ENCODE measurements around the gene CD1B. TPM values are rescaled to one million over a fixed set of nuclear protein-coding genes. Genes with fewer than 3 reads are reported as not detected.
"Not testable (repeated sequence)": the region's sequence is repeated elsewhere in the genome, so short reads cannot be mapped to it uniquely, and the experiment has no call there.

CD1B gene
- total and polyA plus RNA-seq, 9 of the 15 experiments (the other 6 are each of a cell fraction or from before 2014, with no cell fraction given): not detected

DNA sequence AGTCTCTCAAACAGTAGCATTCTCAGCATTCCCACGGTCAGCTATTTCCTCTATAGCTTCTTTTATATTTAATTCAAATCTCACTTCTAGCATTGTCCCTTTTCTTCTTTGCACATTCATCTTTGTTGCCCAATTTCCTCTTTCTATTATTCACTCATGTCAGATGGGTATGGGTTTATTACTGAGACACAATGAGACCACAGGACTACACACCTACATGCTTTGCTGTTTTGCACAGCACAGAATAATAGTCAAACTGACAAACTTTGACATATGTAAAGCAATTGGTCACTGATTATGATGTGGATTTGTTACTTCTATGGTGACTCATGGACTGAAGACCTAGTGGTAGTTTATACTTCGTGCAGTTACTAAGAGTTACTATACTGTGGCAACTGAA lies 47.4 kb downstream of the CD1B start (continued):
- TF ChIP-seq, protein P1, sequence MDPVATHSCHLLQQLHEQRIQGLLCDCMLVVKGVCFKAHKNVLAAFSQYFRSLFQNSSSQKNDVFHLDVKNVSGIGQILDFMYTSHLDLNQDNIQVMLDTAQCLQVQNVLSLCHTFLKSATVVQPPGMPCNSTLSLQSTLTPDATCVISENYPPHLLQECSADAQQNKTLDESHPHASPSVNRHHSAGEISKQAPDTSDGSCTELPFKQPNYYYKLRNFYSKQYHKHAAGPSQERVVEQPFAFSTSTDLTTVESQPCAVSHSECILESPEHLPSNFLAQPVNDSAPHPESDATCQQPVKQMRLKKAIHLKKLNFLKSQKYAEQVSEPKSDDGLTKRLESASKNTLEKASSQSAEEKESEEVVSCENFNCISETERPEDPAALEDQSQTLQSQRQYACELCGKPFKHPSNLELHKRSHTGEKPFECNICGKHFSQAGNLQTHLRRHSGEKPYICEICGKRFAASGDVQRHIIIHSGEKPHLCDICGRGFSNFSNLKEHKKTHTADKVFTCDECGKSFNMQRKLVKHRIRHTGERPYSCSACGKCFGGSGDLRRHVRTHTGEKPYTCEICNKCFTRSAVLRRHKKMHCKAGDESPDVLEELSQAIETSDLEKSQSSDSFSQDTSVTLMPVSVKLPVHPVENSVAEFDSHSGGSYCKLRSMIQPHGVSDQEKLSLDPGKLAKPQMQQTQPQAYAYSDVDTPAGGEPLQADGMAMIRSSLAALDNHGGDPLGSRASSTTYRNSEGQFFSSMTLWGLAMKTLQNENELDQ (CRISPR knock-in tag; IDR thresholded peaks at IDR 0.05; ENCODE audit: borderline replicate concordance): no peak
- no peak for TF ChIP-seq NR2F6 (CRISPR knock-in tag; IDR thresholded peaks at IDR 0.05)
- no peak for TF ChIP-seq GTF2F1 (IDR thresholded peaks at IDR 0.05; ENCODE audit: low read depth, low read length)
- TF ChIP-seq COPS2 (conservative IDR thresholded peaks at IDR 0.05): no peak
- no peak for TF ChIP-seq RBBP5 (IDR thresholded peaks at IDR 0.05; ENCODE audit: borderline replicate concordance, insufficient read depth, low read length, poor library complexity, severe bottlenecking)
- no peak for TF ChIP-seq TAF7 (tag; IDR thresholded peaks at IDR 0.05)
- no peak for TF ChIP-seq RFX1 (IDR thresholded peaks at IDR 0.05)
- no peak for TF ChIP-seq RFX5 (IDR thresholded peaks at IDR 0.05; ENCODE audit: low read depth, low read length)

DNA sequence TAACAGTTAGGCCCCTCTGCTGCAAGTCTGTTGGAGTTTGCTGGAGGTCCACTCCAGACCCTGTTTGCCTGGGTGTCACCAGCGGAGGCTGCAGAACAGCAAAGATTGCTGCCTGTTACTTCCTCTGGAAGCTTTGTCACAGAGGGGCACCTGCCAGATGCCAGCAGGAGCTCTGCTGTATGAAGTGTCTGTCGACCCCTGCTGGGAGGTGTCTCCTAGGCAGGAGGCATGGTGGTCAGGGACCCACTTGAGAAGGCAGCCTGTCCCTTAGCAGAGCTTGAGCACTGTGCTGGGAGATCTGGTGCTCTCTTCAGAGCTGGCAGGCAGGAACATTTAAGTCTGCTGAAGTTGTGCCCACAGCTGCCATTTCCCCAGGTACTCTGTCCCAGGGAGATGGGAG lies 48.9 kb downstream of the CD1B start:
- WGBS (ENCODE audit: insufficient coverage, low coverage, missing lambda C conversion rate): 0% methylated on average over 2 of the region's 2 CpGs
- H3K4me3 ChIP-seq; BruUV-seq (replicated peaks); in situ Hi-C loops (cut with MboI); H3K9me1 ChIP-seq (ENCODE audit: control insufficient read depth, insufficient read depth, low read length); H3K9ac ChIP-seq (ENCODE audit: insufficient read depth in 1 of 2, low read depth in 2 of 2, low read length in 2 of 2); intact Hi-C loops (cut with micrococcal nuclease); DNase-seq (ENCODE audit: extremely low read depth in 1 of 4, low spot score in 3 of 4); POLR2A ChIA-PET; H3K36me3 ChIP-seq (ENCODE audit: control insufficient read depth, insufficient read depth, low read length); ATAC-seq; H2AFZ ChIP-seq (ENCODE audit: low read depth, low read length); H3K27me3 ChIP-seq (ENCODE audit: control insufficient read depth in 2 of 2, insufficient read depth in 2 of 2, low read length in 2 of 2); FAIRE-seq; H4K20me1 ChIP-seq (replicated peaks; ENCODE audit: control insufficient read depth, insufficient read depth, low read length); H3K79me2 ChIP-seq (ENCODE audit: control insufficient read depth, insufficient read depth, low read length); CTCF ChIA-PET (ENCODE audit: low intra/inter-chr PET ratio); H3K4me2 ChIP-seq (ENCODE audit: insufficient read depth, low read length); H3K9me3 ChIP-seq (replicated peaks; ENCODE audit: control insufficient read depth, insufficient read depth, low read depth, low read length); H3K27ac ChIP-seq (ENCODE audit: extremely low read depth, low read depth, low read length); H3K4me1 ChIP-seq (replicated peaks in 1 of 2; ENCODE audit: control insufficient read depth in 2 of 2, insufficient read depth in 2 of 2, low read length in 2 of 2): not testable (repeated sequence)

Other genes with a start within 250 kb of the CD1B start
Only the 7 nearest of the 11 such genes appear.
- not detected in 2 replicates for gene CD1A, start 77.1 kb downstream of the CD1B start, total RNA-seq (2014; rRNA removed)
- gene CD1A, start 77.1 kb downstream of the CD1B start, total RNA-seq (2014; rRNA removed; fragmentation: Illumina TruSeq; extraction: Trizol): not detected in 2 replicates
- gene CD1A, start 77.1 kb downstream of the CD1B start, total RNA-seq (2015; rRNA removed; fragmentation: Illumina TruSeq; extraction: Trizol): not detected in 2 replicates
- not detected in 2 replicates for gene CD1A, start 77.1 kb downstream of the CD1B start, total RNA-seq (2021)
- not detected in 2 replicates for gene CD1A, start 77.1 kb downstream of the CD1B start, polyA plus RNA-seq (2011; rRNA removed)
- not detected in 2 replicates for gene CD1A, start 77.1 kb downstream of the CD1B start, polyA plus RNA-seq (2014; fragmentation: Illumina TruSeq; extraction: Trizol)
- gene CD1A, start 77.1 kb downstream of the CD1B start, polyA plus RNA-seq (2014; fragmentation: Nextera tagmentation; extraction: Ambion mirVana): not detected
- not detected in 2 replicates for gene CD1A, start 77.1 kb downstream of the CD1B start, polyA plus RNA-seq (2014; rRNA removed)
- gene CD1C, start 41.6 kb downstream of the CD1B start, total RNA-seq (2014; rRNA removed): not detected in 2 replicates
- not detected in 2 replicates for gene CD1C, start 41.6 kb downstream of the CD1B start, total RNA-seq (2014; rRNA removed; fragmentation: Illumina TruSeq; extraction: Trizol)
- not detected in 2 replicates for gene CD1C, start 41.6 kb downstream of the CD1B start, total RNA-seq (2015; rRNA removed; fragmentation: Illumina TruSeq; extraction: Trizol)
- gene CD1C, start 41.6 kb downstream of the CD1B start, total RNA-seq (2021): not detected in 2 replicates
- not detected in 2 replicates for gene CD1C, start 41.6 kb downstream of the CD1B start, polyA plus RNA-seq (2011; rRNA removed)
- gene CD1C, start 41.6 kb downstream of the CD1B start, polyA plus RNA-seq (2014; fragmentation: Illumina TruSeq; extraction: Trizol): not detected in 2 replicates
- gene CD1C, start 41.6 kb downstream of the CD1B start, polyA plus RNA-seq (2014; fragmentation: Nextera tagmentation; extraction: Ambion mirVana): not detected
- gene CD1C, start 41.6 kb downstream of the CD1B start, polyA plus RNA-seq (2014; rRNA removed): not detected in 2 replicates
- gene CD1E, start 22.4 kb upstream of the CD1B start, total RNA-seq (2014; rRNA removed): not detected in 2 replicates
- gene CD1E, start 22.4 kb upstream of the CD1B start, total RNA-seq (2014; rRNA removed; fragmentation: Illumina TruSeq; extraction: Trizol): not detected in 2 replicates
- gene CD1E, start 22.4 kb upstream of the CD1B start, total RNA-seq (2015; rRNA removed; fragmentation: Illumina TruSeq; extraction: Trizol): not detected in 2 replicates
- gene CD1E, start 22.4 kb upstream of the CD1B start, total RNA-seq (2021): not detected in 2 replicates
- not detected in 2 replicates for gene CD1E, start 22.4 kb upstream of the CD1B start, polyA plus RNA-seq (2011; rRNA removed)
- gene CD1E, start 22.4 kb upstream of the CD1B start, polyA plus RNA-seq (2014; fragmentation: Illumina TruSeq; extraction: Trizol): not detected in 2 replicates
- gene CD1E, start 22.4 kb upstream of the CD1B start, polyA plus RNA-seq (2014; fragmentation: Nextera tagmentation; extraction: Ambion mirVana): not detected
- not detected in 2 replicates for gene CD1E, start 22.4 kb upstream of the CD1B start, polyA plus RNA-seq (2014; rRNA removed)
- not detected in 2 replicates for gene OR10T2, start 67.9 kb upstream of the CD1B start, total RNA-seq (2014; rRNA removed)
- not detected in 2 replicates for gene OR10T2, start 67.9 kb upstream of the CD1B start, total RNA-seq (2014; rRNA removed; fragmentation: Illumina TruSeq; extraction: Trizol)
- not detected in 2 replicates for gene OR10T2, start 67.9 kb upstream of the CD1B start, total RNA-seq (2015; rRNA removed; fragmentation: Illumina TruSeq; extraction: Trizol)
- gene OR10T2, start 67.9 kb upstream of the CD1B start, total RNA-seq (2021): not detected in 2 replicates
- not detected in 2 replicates for gene OR10T2, start 67.9 kb upstream of the CD1B start, polyA plus RNA-seq (2011; rRNA removed)
- not detected in 2 replicates for gene OR10T2, start 67.9 kb upstream of the CD1B start, polyA plus RNA-seq (2014; fragmentation: Illumina TruSeq; extraction: Trizol)
- not detected for gene OR10T2, start 67.9 kb upstream of the CD1B start, polyA plus RNA-seq (2014; fragmentation: Nextera tagmentation; extraction: Ambion mirVana)
- gene OR10T2, start 67.9 kb upstream of the CD1B start, polyA plus RNA-seq (2014; rRNA removed): not detected in 2 replicates
- not detected in 2 replicates for gene OR10K2, start 94.7 kb upstream of the CD1B start, total RNA-seq (2014; rRNA removed)
- gene OR10K2, start 94.7 kb upstream of the CD1B start, total RNA-seq (2014; rRNA removed; fragmentation: Illumina TruSeq; extraction: Trizol): not detected in 2 replicates
- gene OR10K2, start 94.7 kb upstream of the CD1B start, total RNA-seq (2015; rRNA removed; fragmentation: Illumina TruSeq; extraction: Trizol): not detected in 2 replicates
- gene OR10K2, start 94.7 kb upstream of the CD1B start, total RNA-seq (2021): not detected in 2 replicates
- not detected in 2 replicates for gene OR10K2, start 94.7 kb upstream of the CD1B start, polyA plus RNA-seq (2011; rRNA removed)
- gene OR10K2, start 94.7 kb upstream of the CD1B start, polyA plus RNA-seq (2014; fragmentation: Illumina TruSeq; extraction: Trizol): not detected in 2 replicates
- not detected for gene OR10K2, start 94.7 kb upstream of the CD1B start, polyA plus RNA-seq (2014; fragmentation: Nextera tagmentation; extraction: Ambion mirVana)
- not detected in 2 replicates for gene OR10K2, start 94.7 kb upstream of the CD1B start, polyA plus RNA-seq (2014; rRNA removed)
- not detected in 2 replicates for gene OR10K1, start 130.3 kb upstream of the CD1B start, total RNA-seq (2014; rRNA removed)
- gene OR10K1, start 130.3 kb upstream of the CD1B start, total RNA-seq (2014; rRNA removed; fragmentation: Illumina TruSeq; extraction: Trizol): not detected in 2 replicates
- not detected in 2 replicates for gene OR10K1, start 130.3 kb upstream of the CD1B start, total RNA-seq (2015; rRNA removed; fragmentation: Illumina TruSeq; extraction: Trizol)
- not detected in 2 replicates for gene OR10K1, start 130.3 kb upstream of the CD1B start, total RNA-seq (2021)
- not detected in 2 replicates for gene OR10K1, start 130.3 kb upstream of the CD1B start, polyA plus RNA-seq (2011; rRNA removed)
- gene OR10K1, start 130.3 kb upstream of the CD1B start, polyA plus RNA-seq (2014; fragmentation: Illumina TruSeq; extraction: Trizol): not detected in 2 replicates
- gene OR10K1, start 130.3 kb upstream of the CD1B start, polyA plus RNA-seq (2014; fragmentation: Nextera tagmentation; extraction: Ambion mirVana): not detected
- gene OR10K1, start 130.3 kb upstream of the CD1B start, polyA plus RNA-seq (2014; rRNA removed): not detected in 2 replicates
- not detected in 2 replicates for gene OR10R2, start 140.7 kb upstream of the CD1B start, total RNA-seq (2014; rRNA removed)
- gene OR10R2, start 140.7 kb upstream of the CD1B start, total RNA-seq (2014; rRNA removed; fragmentation: Illumina TruSeq; extraction: Trizol): not detected in 2 replicates
- not detected in 2 replicates for gene OR10R2, start 140.7 kb upstream of the CD1B start, total RNA-seq (2015; rRNA removed; fragmentation: Illumina TruSeq; extraction: Trizol)
- not detected in 2 replicates for gene OR10R2, start 140.7 kb upstream of the CD1B start, total RNA-seq (2021)
- gene OR10R2, start 140.7 kb upstream of the CD1B start, polyA plus RNA-seq (2011; rRNA removed): not detected in 2 replicates
- gene OR10R2, start 140.7 kb upstream of the CD1B start, polyA plus RNA-seq (2014; fragmentation: Illumina TruSeq; extraction: Trizol): not detected in 2 replicates
- not detected for gene OR10R2, start 140.7 kb upstream of the CD1B start, polyA plus RNA-seq (2014; fragmentation: Nextera tagmentation; extraction: Ambion mirVana)
- not detected in 2 replicates for gene OR10R2, start 140.7 kb upstream of the CD1B start, polyA plus RNA-seq (2014; rRNA removed)

Measured in K562 (cell line).